ENCODE measurements around the gene MRPL3. TPM values are rescaled to one million over a fixed set of nuclear protein-coding genes. Genes with fewer than 3 reads are reported as not detected.
A peak's percentile ranks its signal among the peaks of the same experiment; 100 is the strongest.

Gene MRPL3
- total RNA-seq, 2 experiments from 2014 or later: 36.0 to 37.6 TPM

DNA sequence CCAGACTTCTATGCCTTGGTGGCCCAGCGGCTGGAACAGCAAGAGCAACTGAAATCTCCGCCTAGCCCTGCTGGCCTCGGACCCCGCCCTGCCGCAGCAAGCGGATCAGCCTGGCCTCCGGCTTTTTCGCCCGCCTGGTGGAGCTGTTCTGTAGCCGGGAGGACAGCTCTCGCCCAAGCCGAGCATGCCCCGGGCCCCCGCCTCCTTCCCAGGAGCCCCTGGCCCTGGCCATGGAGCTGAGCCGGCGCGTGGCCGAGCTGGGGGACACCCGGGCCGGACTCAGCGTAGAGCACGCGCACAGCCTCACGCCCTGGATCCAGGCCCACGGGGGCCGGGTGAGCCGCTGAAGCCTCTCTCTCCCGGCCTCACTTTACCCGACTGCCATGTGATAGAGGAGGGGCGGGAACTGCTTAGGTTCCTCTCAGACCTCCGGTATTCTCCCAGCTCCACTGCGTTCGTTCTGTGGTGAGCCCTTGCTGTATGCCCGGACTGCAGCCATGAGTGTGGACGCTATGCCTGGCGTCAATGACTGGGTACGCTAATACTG lies 24.1 kb upstream of the MRPL3 start:
- Mint-ChIP-seq H3K27me3 (peaks cover 61% of the 10 kb centered on the region), H3K9me3 (no peaks in the 10 kb centered on the region), H3K4me3 (no peak overlapping the region), H3K4me1 (ENCODE audit: low read depth) (no peaks in the 10 kb centered on the region), H3K36me3 (ENCODE audit: low read depth) (no peaks in the 10 kb centered on the region), H3K27ac (no peak overlapping the region)
- peaks cover 0 to 10% of the 10 kb centered on the region in 2 experiments for H3K9me3 ChIP-seq (ENCODE audit: control insufficient read depth in 1 of 2, insufficient read depth in 1 of 2, low read length in 2 of 2)
- no peaks in the 10 kb centered on the region for H3K36me3 ChIP-seq (ENCODE audit: insufficient read depth, low read length)
- TF ChIP-seq, protein P1, sequence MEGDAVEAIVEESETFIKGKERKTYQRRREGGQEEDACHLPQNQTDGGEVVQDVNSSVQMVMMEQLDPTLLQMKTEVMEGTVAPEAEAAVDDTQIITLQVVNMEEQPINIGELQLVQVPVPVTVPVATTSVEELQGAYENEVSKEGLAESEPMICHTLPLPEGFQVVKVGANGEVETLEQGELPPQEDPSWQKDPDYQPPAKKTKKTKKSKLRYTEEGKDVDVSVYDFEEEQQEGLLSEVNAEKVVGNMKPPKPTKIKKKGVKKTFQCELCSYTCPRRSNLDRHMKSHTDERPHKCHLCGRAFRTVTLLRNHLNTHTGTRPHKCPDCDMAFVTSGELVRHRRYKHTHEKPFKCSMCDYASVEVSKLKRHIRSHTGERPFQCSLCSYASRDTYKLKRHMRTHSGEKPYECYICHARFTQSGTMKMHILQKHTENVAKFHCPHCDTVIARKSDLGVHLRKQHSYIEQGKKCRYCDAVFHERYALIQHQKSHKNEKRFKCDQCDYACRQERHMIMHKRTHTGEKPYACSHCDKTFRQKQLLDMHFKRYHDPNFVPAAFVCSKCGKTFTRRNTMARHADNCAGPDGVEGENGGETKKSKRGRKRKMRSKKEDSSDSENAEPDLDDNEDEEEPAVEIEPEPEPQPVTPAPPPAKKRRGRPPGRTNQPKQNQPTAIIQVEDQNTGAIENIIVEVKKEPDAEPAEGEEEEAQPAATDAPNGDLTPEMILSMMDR (IDR thresholded peaks at IDR 0.05): no peak
- ChIA-PET CTCF (no interaction called here), POLR2A (no interaction called here)
- intact Hi-C loops (cut with DNase I, micrococcal nuclease): no loop called here
- DNase-seq: no peak
- no peak overlapping the region for H3K27ac ChIP-seq (ENCODE audit: low read depth in 1 of 2, low read length in 2 of 2)
- no peak for ATAC-seq (ENCODE audit: poor library complexity)
- no peak overlapping the region for H3K4me3 ChIP-seq (ENCODE audit: low read length)
- peaks cover 4% of the 10 kb centered on the region for H3K4me1 ChIP-seq (ENCODE audit: insufficient read depth, low read length)
- peaks cover 18% of the 10 kb centered on the region in 2 experiments for H3K27me3 ChIP-seq (ENCODE audit: control insufficient read depth in 1 of 2, insufficient read depth in 2 of 2, low read length in 2 of 2)

DNA sequence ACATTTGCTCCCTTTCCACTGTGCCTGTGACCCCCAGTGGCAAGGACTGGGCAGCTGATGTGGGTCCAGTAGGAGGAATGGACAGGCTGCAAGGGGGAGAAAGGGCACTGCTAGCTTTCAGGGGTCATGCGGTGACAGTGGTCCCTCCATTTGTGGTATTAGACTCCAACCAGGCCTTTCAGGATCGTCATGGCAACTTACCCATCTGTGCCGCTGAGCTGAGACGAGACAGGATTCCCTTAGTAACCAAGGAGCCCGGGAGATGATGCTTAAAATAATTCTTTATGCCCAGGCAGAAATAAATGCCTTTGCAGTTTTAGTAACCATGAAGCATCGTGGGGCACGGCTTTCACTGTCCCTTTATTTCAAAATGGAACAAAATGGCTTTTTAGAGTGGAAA lies 15.9 kb upstream of the MRPL3 start:
- ATAC-seq (ENCODE audit: poor library complexity): no peak
- H3K36me3 ChIP-seq (ENCODE audit: insufficient read depth, low read length): no peaks in the 10 kb centered on the region
- H3K9me3 Mint-ChIP-seq: peaks cover 3% of the 10 kb centered on the region
- H3K4me3 ChIP-seq (ENCODE audit: low read length): no peak overlapping the region
- H3K27ac ChIP-seq (ENCODE audit: low read depth in 1 of 2, low read length in 2 of 2): no peak overlapping the region
- H3K4me3 Mint-ChIP-seq: no peak overlapping the region
- no peaks in the 10 kb centered on the region for H3K27me3 ChIP-seq (ENCODE audit: control insufficient read depth in 1 of 2, insufficient read depth in 2 of 2, low read length in 2 of 2)
- H3K27ac Mint-ChIP-seq: no peak overlapping the region
- DNase-seq: no peak
- H3K4me1 Mint-ChIP-seq (ENCODE audit: low read depth): no peaks in the 10 kb centered on the region
- ChIA-PET CTCF (no interaction called here), POLR2A (no interaction called here)
- no peaks in the 10 kb centered on the region for H3K4me1 ChIP-seq (ENCODE audit: insufficient read depth, low read length)
- no peaks in the 10 kb centered on the region for H3K9me3 ChIP-seq (ENCODE audit: control insufficient read depth in 1 of 2, insufficient read depth in 1 of 2, low read length in 2 of 2)
- H3K36me3 Mint-ChIP-seq (ENCODE audit: low read depth): no peaks in the 10 kb centered on the region
- intact Hi-C loops (cut with DNase I, micrococcal nuclease): no loop called here
- peaks cover 8% of the 10 kb centered on the region for H3K27me3 Mint-ChIP-seq
- TF ChIP-seq, protein P1 (IDR thresholded peaks at IDR 0.05): no peak

DNA sequence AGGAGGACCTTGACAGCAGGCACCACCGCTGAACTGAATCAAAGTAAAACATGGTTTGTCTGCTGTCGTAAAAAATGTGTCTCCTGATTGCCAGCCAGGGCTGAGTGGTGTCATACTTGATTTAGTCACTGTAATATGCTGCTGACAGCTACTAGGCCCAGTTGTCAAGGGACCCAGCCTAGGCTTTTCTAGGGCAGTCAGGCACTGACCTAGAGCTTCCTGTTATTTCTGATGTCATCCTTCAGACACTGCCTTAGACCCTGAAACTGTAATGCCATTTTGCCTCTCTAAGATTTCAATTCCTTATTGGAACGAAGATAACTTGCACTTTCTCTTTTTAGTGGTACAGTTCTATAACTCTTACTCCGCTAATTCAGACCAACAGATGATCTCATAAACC lies 2.6 kb upstream of the MRPL3 start:
- H3K27me3 Mint-ChIP-seq: no peaks in the 10 kb centered on the region
- peaks cover 16% of the 10 kb centered on the region for H3K4me1 ChIP-seq (ENCODE audit: insufficient read depth, low read length)
- intact Hi-C loops (cut with DNase I, micrococcal nuclease): loop anchor here (10.0 kb wide), 3 partner anchors 121 to 909 kb away; partner anchors contain the start of genes ASTE1 (in 1 of the 2), DNAJC13 (in 1 of the 2), NEK11 (in 1 of the 2) and NUDT16 (in 1 of the 2)
- H3K9me3 ChIP-seq (ENCODE audit: control insufficient read depth in 1 of 2, insufficient read depth in 1 of 2, low read length in 2 of 2): no peaks in the 10 kb centered on the region
- peaks cover 23% of the 10 kb centered on the region for H3K36me3 Mint-ChIP-seq (ENCODE audit: low read depth)
- ATAC-seq (ENCODE audit: poor library complexity) (no peak), DNase-seq (no peak)
- TF ChIP-seq, protein P1 (IDR thresholded peaks at IDR 0.05): no peak
- H3K36me3 ChIP-seq (ENCODE audit: insufficient read depth, low read length): no peaks in the 10 kb centered on the region
- no peak overlapping the region for H3K4me3 ChIP-seq (ENCODE audit: low read length)
- H3K9me3 Mint-ChIP-seq: no peaks in the 10 kb centered on the region
- peaks cover 41% of the 10 kb centered on the region for H3K4me1 Mint-ChIP-seq (ENCODE audit: low read depth)
- POLR2A ChIA-PET: no interaction called here
- no peak overlapping the region for H3K27ac ChIP-seq (ENCODE audit: low read depth in 1 of 2, low read length in 2 of 2)
- H3K4me3 Mint-ChIP-seq: peak overlapping the region; percentile 1
- CTCF ChIA-PET: no interaction called here
- H3K27ac Mint-ChIP-seq: no peak overlapping the region
- H3K27me3 ChIP-seq (ENCODE audit: control insufficient read depth in 1 of 2, insufficient read depth in 2 of 2, low read length in 2 of 2): no peaks in the 10 kb centered on the region
